SK-N-SH treated with all-trans-retinoic acid at 6 μM for 48 hours (cell line): ENCODE results near the gene RAB4A.

ENCODE experiments used
- ATAC-seq: fragments of 200-7000 bp; cut with Tn5 transposase; 3 replicates; pipeline ENCODE4 v1.9.1; 2020; ENCODE audit warnings: mild to moderate bottlenecking, moderate library complexity
- ARNTL ChIP-seq: fragments of 450-650 bp; formaldehyde crosslinking; IDR thresholded peaks from 2 replicates; pipeline ENCODE4 v1.5.0; 2020; ENCODE audit warnings: low read depth, mild to moderate bottlenecking, moderate library complexity, borderline replicate concordance
- BACH2 ChIP-seq: fragments of 250-450 bp; sonication (Bioruptor Pico); IDR thresholded peaks from 2 replicates; pipeline ENCODE4 v1.9.0; 2021; ENCODE audit warnings: mild to moderate bottlenecking, borderline replicate concordance
- CREB5 ChIP-seq: fragments of 250-450 bp; sonication (Bioruptor Pico); IDR thresholded peaks from 2 replicates; pipeline ENCODE4 v1.5.1; 2020; ENCODE audit warnings: low read depth, mild to moderate bottlenecking, moderate library complexity
- ESRRG ChIP-seq: fragments of 250-450 bp; sonication (Bioruptor Pico); IDR thresholded peaks from 2 replicates; pipeline ENCODE4 v1.6.1; 2021; ENCODE audit warnings: mild to moderate bottlenecking
- GLIS3 ChIP-seq: fragments of 250-450 bp; sonication (Bioruptor Pico); IDR thresholded peaks from 2 replicates; pipeline ENCODE4 v1.5.0; 2020; ENCODE audit warnings: mild to moderate bottlenecking, moderate library complexity
- ISL1 ChIP-seq: fragments of 250-450 bp; sonication (Bioruptor Pico); IDR thresholded peaks from 2 replicates; pipeline ENCODE4 v2.1.2; 2022; ENCODE audit warnings: mild to moderate bottlenecking, moderate library complexity
- OSR1 ChIP-seq: fragments of 250-450 bp; sonication (Bioruptor Pico); IDR thresholded peaks from 2 replicates; pipeline ENCODE4 v1.8.0; 2022; ENCODE audit warnings: moderate library complexity, mild to moderate bottlenecking, inconsistent platforms
- PATZ1 ChIP-seq: fragments of 250-450 bp; sonication (Bioruptor Pico); IDR thresholded peaks from 2 replicates; pipeline ENCODE4 v1.8.0; 2020; ENCODE audit warnings: mild to moderate bottlenecking, moderate library complexity, borderline replicate concordance
- PPARA ChIP-seq: fragments of 250-450 bp; sonication (Bioruptor Pico); IDR thresholded peaks from 2 replicates; pipeline ENCODE4 v1.5.0; 2020; ENCODE audit warnings: mild to moderate bottlenecking, borderline replicate concordance
- RARB ChIP-seq: fragments of 250-450 bp; sonication (Bioruptor Pico); IDR thresholded peaks from 2 replicates; pipeline ENCODE4 v1.8.0; 2021; ENCODE audit warnings: mild to moderate bottlenecking, moderate library complexity
- SNAI2 ChIP-seq: fragments of 250-450 bp; sonication (Bioruptor Pico); IDR thresholded peaks from 2 replicates; pipeline ENCODE4 v1.5.0; 2020; ENCODE audit warnings: mild to moderate bottlenecking, moderate library complexity
- TCF4 ChIP-seq: fragments of 250-450 bp; sonication (Bioruptor Pico); IDR thresholded peaks from 2 replicates; pipeline ENCODE4 v1.8.0; 2021; ENCODE audit warnings: mild to moderate bottlenecking, moderate library complexity, borderline replicate concordance
- TOX ChIP-seq: fragments of 250-450 bp; sonication (Bioruptor Pico); IDR thresholded peaks from 2 replicates; pipeline ENCODE4 v1.8.0; 2021; ENCODE audit warnings: mild to moderate bottlenecking, moderate library complexity, borderline replicate concordance
- ZC3H10 ChIP-seq: fragments of 250-450 bp; sonication (Bioruptor Pico); IDR thresholded peaks from 2 replicates; pipeline ENCODE4 v1.5.1; 2021; ENCODE audit warnings: mild to moderate bottlenecking, moderate library complexity
- ZFP3 ChIP-seq: fragments of 250-450 bp; sonication (Bioruptor Pico); IDR thresholded peaks from 2 replicates; pipeline ENCODE4 v1.5.0; 2020; ENCODE audit warnings: mild to moderate bottlenecking, moderate library complexity
- ZNF565 ChIP-seq: fragments of 450-650 bp; formaldehyde crosslinking; conservative IDR thresholded peaks from 2 replicates; pipeline ENCODE4 v1.5.0; 2020; ENCODE audit warnings: low read depth, mild to moderate bottlenecking, moderate library complexity
- ZNF70 ChIP-seq: fragments of 450-650 bp; formaldehyde crosslinking; IDR thresholded peaks from 2 replicates; pipeline ENCODE4 v1.5.0; 2020; ENCODE audit warnings: mild to moderate bottlenecking, moderate library complexity
- ZNF8 ChIP-seq: fragments of 450-650 bp; formaldehyde crosslinking; IDR thresholded peaks from 2 replicates; pipeline ENCODE4 v1.5.0; 2020; ENCODE audit warnings: mild to moderate bottlenecking, moderate library complexity
- TF ChIP-seq, protein P1 (sequence below): fragments of 250-450 bp; sonication (Bioruptor Pico); IDR thresholded peaks from 2 replicates; pipeline ENCODE4 v1.8.0; 2021; ENCODE audit warnings: low read depth, mild to moderate bottlenecking, moderate library complexity, borderline replicate concordance

RAB4A gene

GRCh38 chr1:229237320-229237719 is 33.6 kb upstream of the RAB4A start:
- TF ChIP-seq ZC3H10 (no peak), PATZ1 (CRISPR knock-in tag) (no peak), ZFP3 (no peak), ESRRG (CRISPR knock-in tag) (no peak), PPARA (CRISPR knock-in tag) (no peak), GLIS3 (CRISPR knock-in tag) (no peak), TOX (CRISPR knock-in tag) (no peak), SNAI2 (CRISPR knock-in tag) (no peak), ZNF8 (CRISPR knock-in tag) (no peak), ZNF70 (CRISPR knock-in tag) (no peak), OSR1 (no peak), TCF4 (CRISPR knock-in tag) (no peak), CREB5 (CRISPR knock-in tag) (no peak), BACH2 (CRISPR knock-in tag) (no peak)
- TF ChIP-seq, protein P1, sequence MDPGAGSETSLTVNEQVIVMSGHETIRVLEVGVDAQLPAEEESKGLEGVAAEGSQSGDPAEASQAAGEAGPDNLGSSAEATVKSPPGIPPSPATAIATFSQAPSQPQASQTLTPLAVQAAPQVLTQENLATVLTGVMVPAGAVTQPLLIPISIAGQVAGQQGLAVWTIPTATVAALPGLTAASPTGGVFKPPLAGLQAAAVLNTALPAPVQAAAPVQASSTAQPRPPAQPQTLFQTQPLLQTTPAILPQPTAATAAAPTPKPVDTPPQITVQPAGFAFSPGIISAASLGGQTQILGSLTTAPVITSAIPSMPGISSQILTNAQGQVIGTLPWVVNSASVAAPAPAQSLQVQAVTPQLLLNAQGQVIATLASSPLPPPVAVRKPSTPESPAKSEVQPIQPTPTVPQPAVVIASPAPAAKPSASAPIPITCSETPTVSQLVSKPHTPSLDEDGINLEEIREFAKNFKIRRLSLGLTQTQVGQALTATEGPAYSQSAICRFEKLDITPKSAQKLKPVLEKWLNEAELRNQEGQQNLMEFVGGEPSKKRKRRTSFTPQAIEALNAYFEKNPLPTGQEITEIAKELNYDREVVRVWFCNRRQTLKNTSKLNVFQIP (CRISPR knock-in tag) = no peak

DNA sequence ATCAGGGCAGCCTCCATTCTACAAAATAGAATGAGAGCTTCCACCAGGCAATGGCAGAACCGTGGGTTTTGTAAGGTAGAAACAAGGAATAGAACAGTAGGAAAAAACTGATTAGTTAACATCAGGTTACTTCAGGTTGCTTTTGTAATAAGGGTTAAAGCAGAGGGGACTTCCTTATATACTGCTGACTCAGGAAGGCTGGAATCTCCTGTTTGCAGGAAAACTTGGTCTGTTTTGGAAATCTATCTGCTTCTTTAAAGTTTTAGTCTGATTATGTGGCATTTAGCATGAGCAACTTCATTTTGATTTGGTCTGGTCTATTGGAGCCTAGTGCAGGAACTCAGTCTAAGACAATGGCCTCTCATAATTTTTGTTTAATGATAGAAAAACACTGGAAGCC is 32.7 kb upstream of the RAB4A start:
- no peak for ATAC-seq
- TF ChIP-seq CREB5 (CRISPR knock-in tag) = no peak
- no peak for TF ChIP-seq RARB
- TF ChIP-seq ZFP3 = no peak
- TF ChIP-seq PATZ1 (CRISPR knock-in tag) = no peak
- no peak for TF ChIP-seq OSR1
- TF ChIP-seq TOX (CRISPR knock-in tag) = no peak
- TF ChIP-seq PPARA (CRISPR knock-in tag) = no peak
- TF ChIP-seq, protein P1 (CRISPR knock-in tag) = no peak
- no peak for TF ChIP-seq ESRRG (CRISPR knock-in tag)
- TF ChIP-seq ZNF565 = no peak
- no peak for TF ChIP-seq GLIS3 (CRISPR knock-in tag)
- TF ChIP-seq ZNF70 (CRISPR knock-in tag) = no peak
- no peak for TF ChIP-seq ISL1 (CRISPR knock-in tag)
- no peak for TF ChIP-seq BACH2 (CRISPR knock-in tag)
- TF ChIP-seq ARNTL (CRISPR knock-in tag) = no peak
- TF ChIP-seq ZNF8 (CRISPR knock-in tag) = no peak

More at GRCh38 chr1:229237320-229237719, 33.6 kb upstream of the RAB4A start:
- no peak for ATAC-seq
